HK-2 (cell line): ENCODE measurements around the gene FMN1.

Experiments
- DNase-seq: peaks from one replicate; pipeline ENCODE4 v3.0.0-alpha.2; 2018; ENCODE audit not compliant: unreplicated experiment

Gene FMN1

GRCh38 chr15:33201491-33202231 lies 7.1 kb upstream of the FMN1 start:
- DNase-seq, result peak; percentile 73

- DNase-seq, result peak; percentile 31
These were observed 6.4 kb upstream of the FMN1 start for GRCh38 chr15:33200903-33201302.

GRCh38 chr15:33200444-33200843 lies 5.9 kb upstream of the FMN1 start:
- peak; percentile 16 for DNase-seq

- DNase-seq, result no peak
These were observed 4.0 kb upstream of the FMN1 start for GRCh38 chr15:33198541-33198940.

GRCh38 chr15:33197636-33198035 lies 3.1 kb upstream of the FMN1 start:
- no peak for DNase-seq

- DNase-seq, result no peak
These were observed 277 bp downstream of the FMN1 start for GRCh38 chr15:33194237-33194636.

GRCh38 chr15:33191591-33191990 lies 2.9 kb downstream of the FMN1 start:
- no peak for DNase-seq

- DNase-seq, result no peak
These were observed 4.0 kb downstream of the FMN1 start for GRCh38 chr15:33190539-33190938.

GRCh38 chr15:33188641-33189257 lies 5.8 kb downstream of the FMN1 start:
- no peak for DNase-seq

GRCh38 chr15:33188159-33188558 lies 6.4 kb downstream of the FMN1 start:
- no peak for DNase-seq

- DNase-seq, result no peak
These were observed 11.2 kb downstream of the FMN1 start for GRCh38 chr15:33183334-33183733.

- no peak for DNase-seq
These were observed 11.6 kb downstream of the FMN1 start for GRCh38 chr15:33182926-33183325.

GRCh38 chr15:33182278-33182905 lies 12.1 kb downstream of the FMN1 start:
- DNase-seq, result no peak

- no peak for DNase-seq
These were observed 14.6 kb downstream of the FMN1 start for GRCh38 chr15:33179874-33180273.

- no peak for DNase-seq
These were observed 23.3 kb downstream of the FMN1 start for GRCh38 chr15:33171202-33171601.

- DNase-seq, result no peak
These were observed 24.9 kb downstream of the FMN1 start for GRCh38 chr15:33169625-33170024.

- no peak for DNase-seq
These were observed 26.1 kb downstream of the FMN1 start for GRCh38 chr15:33168444-33168843.

GRCh38 chr15:33163816-33164215 lies 30.7 kb downstream of the FMN1 start:
- DNase-seq, result no peak

- DNase-seq, result no peak
These were observed 33.3 kb downstream of the FMN1 start for GRCh38 chr15:33161209-33161608.

GRCh38 chr15:33160581-33161165 lies 33.8 kb downstream of the FMN1 start:
- no peak for DNase-seq

GRCh38 chr15:33159726-33160453 lies 34.6 kb downstream of the FMN1 start:
- no peak for DNase-seq

- no peak for DNase-seq
These were observed 36.1 kb downstream of the FMN1 start for GRCh38 chr15:33158366-33158765.
